Measurements from ENCODE around the gene MYD88.

DNA sequence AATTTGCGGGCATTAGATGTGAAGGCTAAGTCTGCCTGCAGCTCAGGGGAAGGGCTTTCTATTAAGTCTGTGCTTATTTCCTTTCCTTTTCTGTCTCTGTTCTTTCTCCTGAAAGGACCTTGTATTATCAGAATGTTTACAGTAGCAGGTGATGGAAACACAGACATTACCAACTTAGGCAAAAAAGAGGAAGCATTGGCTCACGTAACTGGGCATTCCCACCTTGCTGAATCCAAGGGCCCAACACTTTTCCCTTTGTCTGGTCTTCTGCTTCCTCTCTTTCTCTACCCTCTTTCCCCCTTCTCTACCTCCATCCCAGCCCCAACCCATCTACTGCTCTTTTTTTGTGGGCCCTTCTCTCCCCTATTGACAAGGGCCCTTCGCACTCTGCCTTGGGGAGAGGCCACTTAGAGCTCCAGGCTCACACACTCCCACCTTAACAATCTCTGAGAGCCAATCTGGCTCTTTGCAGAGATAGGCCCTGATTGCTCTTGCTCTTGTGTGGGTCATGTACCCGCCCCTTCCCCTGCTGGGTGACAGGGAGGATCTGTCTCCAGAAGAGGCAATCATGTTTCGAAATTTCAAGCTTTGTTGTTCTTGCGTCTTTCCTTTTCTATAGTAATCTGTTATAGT, 36.5 kb upstream of the MYD88 start:
- TF ChIP-seq, protein P1, sequence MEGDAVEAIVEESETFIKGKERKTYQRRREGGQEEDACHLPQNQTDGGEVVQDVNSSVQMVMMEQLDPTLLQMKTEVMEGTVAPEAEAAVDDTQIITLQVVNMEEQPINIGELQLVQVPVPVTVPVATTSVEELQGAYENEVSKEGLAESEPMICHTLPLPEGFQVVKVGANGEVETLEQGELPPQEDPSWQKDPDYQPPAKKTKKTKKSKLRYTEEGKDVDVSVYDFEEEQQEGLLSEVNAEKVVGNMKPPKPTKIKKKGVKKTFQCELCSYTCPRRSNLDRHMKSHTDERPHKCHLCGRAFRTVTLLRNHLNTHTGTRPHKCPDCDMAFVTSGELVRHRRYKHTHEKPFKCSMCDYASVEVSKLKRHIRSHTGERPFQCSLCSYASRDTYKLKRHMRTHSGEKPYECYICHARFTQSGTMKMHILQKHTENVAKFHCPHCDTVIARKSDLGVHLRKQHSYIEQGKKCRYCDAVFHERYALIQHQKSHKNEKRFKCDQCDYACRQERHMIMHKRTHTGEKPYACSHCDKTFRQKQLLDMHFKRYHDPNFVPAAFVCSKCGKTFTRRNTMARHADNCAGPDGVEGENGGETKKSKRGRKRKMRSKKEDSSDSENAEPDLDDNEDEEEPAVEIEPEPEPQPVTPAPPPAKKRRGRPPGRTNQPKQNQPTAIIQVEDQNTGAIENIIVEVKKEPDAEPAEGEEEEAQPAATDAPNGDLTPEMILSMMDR (IDR thresholded peaks at IDR 0.05; ENCODE audit: insufficient read depth, low read depth, low read length): no peak
- TF ChIP-seq EZH2 (IDR thresholded peaks at IDR 0.05; ENCODE audit: insufficient read depth, low read length): no peak

Measured in astrocyte (in vitro differentiated cells and primary cell).